ENCODE measurements around the gene CLIP2.
A peak's percentile ranks its signal among the peaks of the same experiment; 100 is the strongest.

CLIP2 gene

GRCh38 chr7:74362266-74362665 is 73.1 kb downstream of the CLIP2 start:
- DNase-seq (ENCODE audit: low read depth, low spot score), result no peak
- TF ChIP-seq, protein P1, sequence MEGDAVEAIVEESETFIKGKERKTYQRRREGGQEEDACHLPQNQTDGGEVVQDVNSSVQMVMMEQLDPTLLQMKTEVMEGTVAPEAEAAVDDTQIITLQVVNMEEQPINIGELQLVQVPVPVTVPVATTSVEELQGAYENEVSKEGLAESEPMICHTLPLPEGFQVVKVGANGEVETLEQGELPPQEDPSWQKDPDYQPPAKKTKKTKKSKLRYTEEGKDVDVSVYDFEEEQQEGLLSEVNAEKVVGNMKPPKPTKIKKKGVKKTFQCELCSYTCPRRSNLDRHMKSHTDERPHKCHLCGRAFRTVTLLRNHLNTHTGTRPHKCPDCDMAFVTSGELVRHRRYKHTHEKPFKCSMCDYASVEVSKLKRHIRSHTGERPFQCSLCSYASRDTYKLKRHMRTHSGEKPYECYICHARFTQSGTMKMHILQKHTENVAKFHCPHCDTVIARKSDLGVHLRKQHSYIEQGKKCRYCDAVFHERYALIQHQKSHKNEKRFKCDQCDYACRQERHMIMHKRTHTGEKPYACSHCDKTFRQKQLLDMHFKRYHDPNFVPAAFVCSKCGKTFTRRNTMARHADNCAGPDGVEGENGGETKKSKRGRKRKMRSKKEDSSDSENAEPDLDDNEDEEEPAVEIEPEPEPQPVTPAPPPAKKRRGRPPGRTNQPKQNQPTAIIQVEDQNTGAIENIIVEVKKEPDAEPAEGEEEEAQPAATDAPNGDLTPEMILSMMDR (IDR thresholded peaks at IDR 0.05; ENCODE audit: insufficient read depth, low read length, missing control alignments), result no peak
- ChIA-PET POLR2A (no interaction called here), CTCF (no interaction called here)
- no peak overlapping the region for H3K4me3 ChIP-seq (ENCODE audit: low read depth, low read length)

GRCh38 chr7:74364061-74364460 is 74.9 kb downstream of the CLIP2 start:
- H3K4me3 ChIP-seq (ENCODE audit: low read depth, low read length), result no peak overlapping the region
- POLR2A ChIA-PET, result no interaction called here
- TF ChIP-seq, protein P1 (IDR thresholded peaks at IDR 0.05; ENCODE audit: insufficient read depth, low read length, missing control alignments), result peak; percentile 5
- DNase-seq (ENCODE audit: low read depth, low spot score), result no peak
- CTCF ChIA-PET, result interaction anchor here (1.8 kb wide), 1 partner anchor 17 kb away, joined by 5 read pairs; no protein-coding TSS in a partner anchor

- ChIA-PET CTCF (interaction anchor here (1.3 to 1.8 kb wide), 2 partner anchors 16 to 159 kb away, joined by 3 to 5 read pairs; no protein-coding TSS in a partner anchor), POLR2A (no interaction called here)
- TF ChIP-seq, protein P1 (IDR thresholded peaks at IDR 0.05; ENCODE audit: insufficient read depth, low read length, missing control alignments), result no peak
- no peak for DNase-seq (ENCODE audit: low read depth, low spot score)
- H3K4me3 ChIP-seq (ENCODE audit: low read depth, low read length), result no peak overlapping the region
These were observed 76.3 kb downstream of the CLIP2 start for GRCh38 chr7:74365322-74366022.

- H3K4me3 ChIP-seq (ENCODE audit: low read depth, low read length), result no peak overlapping the region
- ChIA-PET POLR2A (interaction anchor here (0.6 kb wide), 1 partner anchor 15 kb away, joined by 3 read pairs; no protein-coding TSS in a partner anchor), CTCF (interaction anchor here (0.8 to 1.4 kb wide), 3 partner anchors 15 to 165 kb away, joined by 3 to 6 read pairs (median 5); no protein-coding TSS in a partner anchor)
- DNase-seq (ENCODE audit: low read depth, low spot score), result no peak
- TF ChIP-seq, protein P1 (IDR thresholded peaks at IDR 0.05; ENCODE audit: insufficient read depth, low read length, missing control alignments), result no peak
These were observed 82.5 kb downstream of the CLIP2 start for GRCh38 chr7:74371381-74372341.

GRCh38 chr7:74372511-74373111 is 83.4 kb downstream of the CLIP2 start:
- POLR2A ChIA-PET, result no interaction called here
- no peak for DNase-seq (ENCODE audit: low read depth, low spot score)
- TF ChIP-seq, protein P1 (IDR thresholded peaks at IDR 0.05; ENCODE audit: insufficient read depth, low read length, missing control alignments), result no peak
- CTCF ChIA-PET, result no interaction called here
- H3K4me3 ChIP-seq (ENCODE audit: low read depth, low read length), result no peak overlapping the region

Data from AG04449 (cell line).